ENCODE measurements around the gene CACNA1A.

DNA sequence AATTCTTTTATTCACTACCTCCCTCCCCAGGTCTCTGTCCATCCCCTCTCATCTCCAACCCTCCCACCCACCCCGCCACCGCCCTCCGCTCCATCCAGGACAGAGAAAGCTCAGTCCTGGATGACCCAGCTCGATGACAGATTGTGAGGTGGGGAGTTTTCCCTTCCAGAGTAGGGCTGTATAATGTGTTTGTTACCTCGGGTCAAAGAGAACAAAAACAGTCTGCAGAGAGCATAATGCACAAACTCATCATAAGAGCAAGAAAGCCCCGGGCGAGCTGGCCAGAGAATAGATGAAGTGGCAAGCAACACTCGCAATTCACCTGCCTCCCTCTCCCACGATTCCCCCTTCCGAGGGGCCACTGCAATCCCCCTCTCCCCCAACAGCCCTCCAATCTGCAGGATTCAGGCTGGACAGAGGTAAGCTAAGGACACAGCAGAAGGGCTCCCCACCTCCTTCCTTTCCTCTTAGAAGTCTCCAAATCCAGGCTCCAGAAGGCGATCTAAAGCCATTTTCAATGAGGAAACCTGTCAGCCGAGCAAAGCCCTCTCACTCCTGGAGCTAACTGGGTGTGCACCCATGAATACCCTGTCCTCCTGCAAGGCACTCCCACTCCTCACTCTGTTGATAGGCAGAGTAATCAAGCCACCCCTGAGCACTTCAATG, 2.6 kb downstream of the CACNA1A start:
- TF ChIP-seq CTCF (IDR thresholded peaks at IDR 0.05; ENCODE audit: poor library complexity) = no peak
- TF ChIP-seq EZH2phosphoT487 (IDR thresholded peaks at IDR 0.05; ENCODE audit: low read depth, severe bottlenecking, unreplicated experiment) = no peak
